NOMO-1 treated with dmso at 0.1 percent for 144 hours (cell line): ENCODE data around the gene SFN.

ENCODE experiments used
- DNase-seq: peaks from one replicate; lab custom pipeline; 2025; ENCODE audit not compliant: unreplicated experiment; lab: John Stamatoyannopoulos, UW

Gene SFN

DNA sequence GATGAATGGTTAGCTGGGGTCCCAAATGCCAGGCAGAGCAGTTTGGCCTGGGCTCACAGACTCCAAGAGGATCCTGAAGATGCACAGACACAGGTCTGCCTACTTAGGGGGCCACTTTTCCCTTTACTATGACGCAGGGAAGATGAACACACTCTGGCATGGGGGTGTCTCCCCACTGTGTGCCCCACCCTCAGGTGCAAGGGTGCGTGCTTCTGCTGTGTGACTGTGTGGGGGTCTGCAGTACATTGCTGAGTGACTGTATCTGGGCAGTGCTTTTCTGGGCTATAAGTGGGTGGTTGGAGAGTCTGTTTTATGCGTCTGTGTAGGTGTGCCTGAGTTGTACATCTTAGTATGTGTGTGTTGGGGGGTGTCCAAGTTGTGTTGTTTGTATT, 47.0 kb downstream of the SFN start:
- no peak for DNase-seq

DNA sequence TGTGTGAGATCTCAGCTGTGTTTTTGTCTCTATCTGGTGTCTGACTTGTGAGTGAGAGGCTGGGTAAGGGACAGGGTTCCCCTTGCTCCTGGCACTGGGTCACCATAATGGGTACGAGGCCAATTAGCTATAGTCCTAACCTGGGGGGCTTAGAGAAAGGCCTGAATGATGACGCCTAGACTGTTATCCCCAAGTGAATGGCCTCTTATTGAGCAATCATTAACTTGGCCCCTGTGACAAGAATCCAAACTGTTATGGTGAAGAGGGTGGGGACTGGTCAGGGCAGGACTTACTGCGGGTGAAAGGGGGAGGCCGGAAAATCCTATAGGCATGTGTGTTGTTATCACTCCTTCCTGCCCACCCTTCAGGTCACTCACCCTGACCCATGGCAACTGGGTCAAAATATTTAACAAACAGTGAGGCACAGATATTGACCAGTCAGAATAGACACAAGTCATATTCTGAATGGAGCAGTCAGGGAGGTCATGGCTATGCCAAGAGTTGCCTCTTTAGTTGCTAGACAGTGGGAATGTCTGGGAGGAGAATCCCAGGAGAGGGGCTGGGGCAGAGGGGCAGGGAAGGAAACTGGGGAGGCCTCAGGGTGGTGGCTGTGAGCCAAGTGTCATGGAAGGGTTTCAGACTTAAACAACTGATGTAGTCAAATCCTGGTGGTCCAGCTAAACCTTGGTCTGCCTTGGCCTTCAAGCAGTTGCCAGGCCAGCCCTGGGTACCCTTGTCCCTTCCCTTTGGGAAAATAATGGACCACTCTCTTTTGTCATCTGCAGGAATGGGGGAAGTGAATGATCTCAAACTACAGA, 47.6 kb downstream of the SFN start:
- DNase-seq = no peak

DNA sequence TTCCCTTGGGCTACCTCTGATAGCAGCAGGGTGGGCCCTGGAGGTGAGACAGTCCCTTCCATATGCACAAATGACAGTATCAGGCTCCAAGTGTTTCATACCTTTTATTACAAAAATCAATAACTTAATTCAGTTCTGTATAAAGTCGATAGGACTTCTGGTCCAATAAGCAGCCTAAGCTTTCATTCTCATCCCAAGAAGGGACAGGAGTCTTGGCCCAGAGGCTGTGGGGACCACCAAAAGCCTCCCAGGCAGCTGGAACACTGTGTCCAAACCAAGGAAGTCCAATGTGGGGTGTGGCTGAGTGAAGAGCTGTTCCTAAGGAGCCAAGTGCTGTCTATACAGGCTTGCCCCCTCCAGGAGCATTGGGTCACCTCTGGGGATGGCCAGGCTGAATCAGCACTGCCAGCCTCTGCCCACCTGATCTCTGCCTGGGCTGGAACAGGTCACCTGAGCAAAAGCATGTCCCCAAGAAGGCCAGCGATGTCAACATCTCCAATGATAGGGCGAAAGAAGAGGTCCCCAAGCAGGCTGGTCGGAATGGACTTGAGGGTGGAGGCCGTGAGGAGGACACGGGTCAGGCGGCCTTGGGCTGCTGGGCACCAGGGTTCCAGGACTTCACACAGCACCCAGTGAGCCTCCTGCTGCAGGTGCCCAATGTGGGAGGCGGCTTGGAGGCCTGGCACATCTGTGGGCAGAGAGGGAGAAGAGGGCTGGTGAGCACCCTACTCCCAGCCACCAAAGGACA, 48.6 kb downstream of the SFN start:
- no peak for DNase-seq

DNA sequence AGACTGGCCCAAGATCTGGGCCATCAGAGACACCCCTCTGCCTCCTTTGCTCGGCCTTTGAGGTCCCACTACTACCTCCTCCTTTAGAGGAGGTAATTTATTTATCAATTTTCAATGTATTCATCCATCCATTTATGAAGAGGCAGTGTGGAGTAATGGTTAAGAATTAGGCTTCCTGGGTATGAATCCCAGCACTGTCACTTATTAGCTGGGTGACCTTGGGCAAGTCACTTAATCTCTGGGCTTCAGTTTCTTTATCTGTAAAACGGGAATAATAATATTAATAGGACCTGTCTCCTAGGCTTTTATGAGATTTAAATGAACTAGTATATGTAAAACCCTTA, 49.2 kb downstream of the SFN start:
- DNase-seq = no peak

DNA sequence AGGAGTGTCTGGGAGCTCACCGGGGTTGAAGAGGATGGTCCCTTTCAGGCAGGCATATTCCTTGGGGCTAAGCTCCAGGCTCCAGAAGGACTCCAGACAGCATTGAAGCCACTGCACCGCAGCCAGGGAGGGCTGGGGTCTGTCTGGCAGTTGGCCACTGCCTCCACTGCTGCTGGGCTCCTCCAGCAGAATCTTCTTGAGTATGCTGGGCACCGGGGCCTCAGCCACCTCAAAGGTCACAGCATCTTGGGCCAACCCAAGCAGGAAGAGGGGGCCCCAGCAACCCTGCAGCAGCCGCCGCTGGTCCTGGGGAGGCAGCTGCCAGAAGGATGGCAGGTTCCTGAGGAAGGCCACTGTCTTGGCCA, 50.4 kb downstream of the SFN start:
- DNase-seq = no peak
